Activated T-cell treated with anti-CD3 and anti-CD28 coated beads, Interleukin-2, amount 50 U/mL, for 48 hours (primary cell): Measurements from ENCODE around the gene ITGB7.

Experiments
- DNase-seq, 2 experiments: peaks; one replicate each; pipeline ENCODE4 v3.0.0-alpha.2; 2020

Gene ITGB7

DNA sequence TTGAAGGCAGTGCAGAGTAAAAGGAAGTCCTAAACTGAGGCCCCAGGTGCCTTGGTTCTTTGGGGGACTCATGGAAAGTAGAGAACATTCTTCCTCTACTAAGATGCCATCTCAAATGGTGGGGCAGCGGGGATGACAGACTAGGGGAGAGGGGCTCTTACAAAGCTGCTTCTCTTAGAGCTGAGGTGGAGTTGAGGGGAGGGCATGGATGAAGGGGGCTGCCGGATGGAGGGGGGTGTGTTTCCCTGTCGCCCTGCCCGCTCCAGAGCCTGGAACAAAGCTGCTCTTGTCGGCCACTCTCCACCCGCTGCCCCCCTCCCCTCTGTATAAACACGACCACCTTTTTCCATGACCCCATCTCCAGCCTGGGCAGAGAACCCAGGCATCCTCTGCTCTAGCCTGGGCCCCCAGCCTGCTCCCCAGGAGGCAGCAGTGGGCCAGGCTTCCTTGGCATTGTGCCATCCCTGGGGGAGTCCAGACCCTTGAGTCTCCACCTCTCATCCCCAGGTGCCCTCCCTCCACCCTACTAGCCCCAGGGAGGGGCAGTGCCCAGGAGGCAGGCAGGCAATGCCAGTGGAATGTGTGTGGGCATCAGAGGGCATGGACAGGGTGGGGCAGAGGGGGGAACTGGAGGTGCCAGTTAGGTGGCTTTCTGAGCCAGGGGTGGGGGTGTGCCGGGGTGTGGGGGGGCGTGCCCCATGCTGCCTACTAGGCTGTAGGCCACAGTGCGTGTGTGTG, 23.2 kb upstream of the ITGB7 start:
- DNase-seq = peak in 1 of 2 experiments; percentile 17

DNA sequence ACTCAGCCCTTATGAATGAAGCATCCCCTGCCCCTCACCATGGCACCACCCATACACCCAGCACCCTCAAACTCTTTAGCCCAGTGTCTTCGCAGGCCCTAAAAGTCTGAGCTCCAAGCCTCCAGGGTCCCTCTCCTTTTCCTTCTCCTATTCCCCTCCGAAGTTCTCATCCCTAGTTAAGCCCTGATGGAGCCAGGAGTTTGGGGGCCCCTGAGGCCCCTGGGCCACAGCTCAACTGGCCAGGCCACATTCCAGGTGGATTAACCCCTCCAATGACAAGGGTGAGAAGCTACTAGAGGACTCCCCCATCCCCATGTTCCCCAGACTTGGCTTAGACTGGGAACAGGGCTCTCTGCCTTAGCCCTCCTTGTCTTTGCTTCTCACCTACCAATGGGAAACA, 22.4 kb upstream of the ITGB7 start:
- DNase-seq = no peak

DNA sequence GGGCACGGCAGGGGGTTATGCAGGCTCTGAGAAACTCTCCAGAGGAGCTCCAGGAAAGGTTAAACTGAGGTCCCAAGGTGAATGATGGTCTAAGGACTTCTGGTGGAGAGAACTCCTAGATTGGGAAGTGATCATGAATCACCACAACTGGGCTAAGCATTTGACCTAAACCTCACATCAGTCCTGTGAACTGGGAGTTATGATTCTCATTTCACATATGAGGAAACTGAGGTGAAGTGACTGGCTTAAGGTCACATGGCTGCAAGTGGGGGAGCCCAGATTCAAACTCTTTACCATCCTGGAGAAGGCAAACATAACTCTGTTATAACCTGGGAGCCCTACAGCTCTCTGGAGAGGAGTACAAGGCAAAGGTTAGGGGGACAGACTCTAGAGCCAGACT, 20.8 kb upstream of the ITGB7 start:
- no peak for DNase-seq

DNA sequence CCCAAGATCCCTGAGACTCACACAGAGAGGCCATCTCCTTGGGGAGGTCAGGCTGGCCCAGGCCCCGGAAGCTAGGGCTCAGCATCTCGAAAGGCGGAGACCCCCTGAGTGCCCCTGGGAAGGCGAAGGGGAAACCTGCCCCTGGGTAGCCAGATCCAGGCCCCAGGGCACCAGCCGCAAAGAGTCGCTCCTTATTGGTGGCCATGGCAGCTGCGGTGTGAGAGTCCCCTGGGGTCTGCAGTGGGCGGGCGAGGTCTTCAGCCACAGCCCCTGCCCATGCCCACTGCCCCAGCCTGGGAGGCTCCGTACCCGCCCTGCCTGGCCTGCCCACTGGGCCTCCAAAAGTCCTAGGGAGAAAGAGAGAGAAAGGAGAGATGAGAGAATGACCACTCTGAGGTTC, 20.3 kb upstream of the ITGB7 start:
- DNase-seq = no peak

DNA sequence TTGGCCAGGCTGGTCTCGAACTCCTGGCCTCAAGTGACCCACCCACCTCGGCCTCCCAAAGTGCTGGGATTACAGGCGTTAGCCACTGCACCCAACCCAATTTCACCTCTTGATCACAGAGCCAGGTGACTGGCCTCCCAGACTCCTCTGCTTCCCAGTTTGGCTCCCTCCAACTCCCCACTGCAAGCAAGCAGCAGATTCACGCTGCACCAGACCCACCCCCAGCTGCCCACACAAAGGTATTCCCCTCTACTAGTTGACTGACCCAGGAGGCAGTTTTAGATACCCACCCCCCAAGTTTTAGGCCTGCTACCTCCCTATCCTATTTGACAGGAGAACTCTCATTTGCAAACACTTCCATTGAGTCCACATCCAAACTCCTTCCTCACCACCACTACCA, 19.8 kb upstream of the ITGB7 start:
- no peak for DNase-seq

DNA sequence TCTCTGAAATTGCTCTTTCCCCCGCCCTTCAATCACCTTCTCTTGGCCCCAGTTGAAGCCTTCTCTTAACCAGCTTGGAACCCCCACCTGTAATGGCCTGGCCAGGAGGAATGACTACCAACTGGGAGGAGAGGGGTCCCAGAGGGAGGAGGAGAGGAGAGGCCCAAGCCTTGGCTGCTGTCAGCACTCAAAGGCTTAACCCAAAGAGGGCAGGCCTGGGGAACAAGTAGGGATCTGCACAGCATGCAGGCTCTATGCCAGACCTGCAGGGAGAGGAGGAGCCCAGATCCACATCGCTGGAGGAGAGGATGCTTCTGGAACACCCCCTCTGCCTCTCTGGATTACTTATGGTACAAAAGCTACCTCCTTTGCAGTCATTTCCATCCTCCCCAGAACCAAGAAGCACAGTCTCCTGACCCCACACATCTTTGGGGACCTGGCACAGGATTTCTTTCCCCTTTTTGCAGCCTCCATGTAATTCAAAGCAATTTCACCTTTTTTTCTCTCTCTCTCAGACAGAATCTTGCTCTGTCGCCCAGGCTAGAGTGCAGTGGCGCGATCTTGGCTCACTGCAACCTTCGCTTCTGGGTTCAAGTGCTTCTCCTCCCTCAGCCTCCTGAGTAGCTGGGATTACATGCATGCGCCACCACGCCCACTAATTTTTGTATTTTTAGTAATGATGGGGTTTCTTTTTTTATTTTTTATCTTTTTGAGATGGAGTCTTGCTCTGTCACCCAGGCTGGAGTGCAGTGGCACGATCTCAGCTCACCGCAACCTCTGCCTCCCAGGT, 18.8 kb upstream of the ITGB7 start:
- DNase-seq = no peak

DNA sequence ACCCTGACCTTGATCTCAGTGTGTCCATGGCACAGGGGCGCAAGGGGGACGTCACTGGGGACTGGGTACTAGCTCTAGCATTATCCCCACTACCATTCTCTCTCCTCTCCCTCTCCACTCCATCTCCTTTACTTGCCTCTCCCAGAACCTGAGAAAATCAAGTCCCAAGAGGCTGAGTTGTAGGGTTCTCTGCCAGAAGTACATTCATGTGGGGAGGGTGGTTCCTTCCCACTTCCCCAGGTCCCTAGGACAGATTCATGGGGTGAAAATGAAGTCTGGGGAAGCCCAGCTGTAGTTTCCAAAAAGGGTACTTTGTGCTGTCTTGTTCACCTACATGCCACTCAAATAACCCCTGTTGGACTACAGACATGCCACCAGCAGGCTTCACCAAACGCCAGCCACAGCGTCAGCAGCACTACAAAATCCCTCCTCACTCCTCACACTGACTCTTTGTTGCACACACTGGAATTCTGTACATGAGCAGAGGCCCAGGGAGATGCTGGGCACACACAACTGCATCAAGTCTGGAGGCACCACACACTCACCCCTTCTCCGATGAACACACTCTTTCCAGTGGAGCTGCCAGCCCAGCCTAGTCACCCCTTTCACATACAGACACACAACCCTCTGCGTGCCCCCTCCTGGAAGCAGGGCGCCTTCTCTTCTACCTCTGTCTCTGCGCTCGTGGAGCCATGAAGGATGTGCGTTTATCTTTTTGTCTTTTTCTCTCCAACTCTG, 18.0 kb upstream of the ITGB7 start:
- peak; percentile 24 to 31 for DNase-seq

DNA sequence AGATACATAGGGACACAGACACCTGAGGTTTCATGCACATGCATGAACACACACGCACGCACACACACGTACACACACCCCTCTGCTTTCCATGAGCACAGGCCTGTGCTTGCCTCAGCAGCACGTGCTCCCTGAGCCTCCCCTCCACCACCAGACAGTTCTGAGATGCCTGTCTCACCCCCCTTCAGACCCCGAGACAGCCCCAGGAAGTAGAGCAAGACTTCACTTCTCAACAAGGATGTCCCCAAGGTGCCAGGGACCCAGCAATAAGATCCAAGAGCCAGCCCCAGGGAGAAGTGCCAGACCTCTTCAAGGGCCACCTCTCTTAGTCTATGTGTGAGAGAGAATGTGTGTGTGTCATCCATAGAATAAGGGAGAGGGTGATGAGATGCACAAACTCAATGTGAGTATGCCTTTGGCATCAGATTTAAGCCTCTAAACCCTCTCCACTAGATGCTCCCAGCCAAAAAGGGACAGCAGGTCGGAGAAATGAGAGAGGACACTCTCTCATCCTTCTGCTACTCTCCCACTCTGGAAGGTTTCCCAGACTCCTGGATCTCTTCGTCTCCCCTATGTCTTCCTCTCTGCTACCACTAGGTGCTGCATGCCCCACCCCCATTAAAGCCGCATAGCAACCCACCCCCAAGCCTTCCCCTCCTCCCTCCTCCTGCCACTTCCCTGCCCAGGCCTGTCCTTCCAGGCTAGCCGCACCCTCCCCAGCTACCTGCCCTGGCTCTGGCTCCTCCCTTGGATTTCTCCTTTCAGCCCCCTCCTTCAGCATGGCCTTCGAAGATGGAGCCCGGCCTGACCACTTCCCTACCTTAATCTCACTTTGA, 17.2 kb upstream of the ITGB7 start:
- peak; percentile 39 to 43 for DNase-seq

DNA sequence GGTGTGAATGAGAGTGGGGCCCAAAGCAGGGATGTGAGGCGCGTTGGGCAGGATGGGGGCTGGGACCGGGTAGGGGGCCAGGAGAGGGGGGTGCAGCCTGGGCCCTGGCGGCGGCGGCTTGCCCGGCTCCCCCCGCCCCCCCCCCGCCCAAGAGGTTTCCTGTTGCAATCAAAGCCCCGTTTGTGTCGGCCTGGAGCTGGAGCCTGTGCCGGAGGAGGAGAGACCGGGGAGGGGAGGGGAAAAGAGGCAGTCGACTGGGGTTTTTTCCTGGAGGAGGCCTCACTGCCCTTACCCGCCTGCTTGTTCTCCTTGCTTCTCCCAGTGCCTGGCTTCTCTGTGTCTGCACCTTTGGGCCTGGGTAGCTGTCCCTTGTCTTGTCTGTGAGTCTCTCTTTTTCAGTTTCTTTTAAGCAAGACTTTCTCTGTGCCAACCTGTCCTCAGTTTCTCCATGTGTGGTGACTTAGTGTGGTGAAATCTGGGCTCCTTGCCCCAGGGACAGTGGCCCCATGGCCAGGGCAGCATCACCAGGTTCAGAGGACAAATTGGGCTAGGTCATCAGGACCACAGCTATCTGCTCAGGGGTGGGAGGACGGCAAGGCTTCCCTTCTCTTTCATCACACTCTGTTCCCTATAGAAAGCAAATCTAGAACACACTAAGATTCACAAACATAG, 16.5 kb upstream of the ITGB7 start:
- DNase-seq = peak; percentile 35 to 47

DNA sequence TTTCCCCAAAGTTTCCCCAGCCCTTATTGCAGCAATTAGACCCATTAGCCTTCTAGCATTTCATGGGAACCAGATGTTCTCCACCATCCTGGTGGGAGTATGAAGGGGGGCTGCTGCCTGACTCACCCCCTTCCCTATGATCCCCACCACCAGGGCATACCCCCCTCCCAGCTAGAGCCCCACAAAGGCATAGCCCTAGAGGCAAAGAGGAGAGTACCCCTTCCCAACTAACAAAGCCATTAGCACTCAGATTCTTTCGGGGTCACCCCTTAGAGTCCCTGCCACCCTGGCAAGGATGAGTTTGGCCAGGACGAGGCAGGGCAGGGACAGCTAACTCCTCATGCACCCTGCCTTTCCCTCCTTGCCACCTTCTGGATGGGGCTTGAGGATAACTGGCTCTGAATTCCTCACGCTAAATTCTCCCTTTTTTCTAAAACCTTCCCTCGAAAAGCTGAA, 15.8 kb upstream of the ITGB7 start:
- DNase-seq = peak in 1 of 2 experiments; percentile 26

DNA sequence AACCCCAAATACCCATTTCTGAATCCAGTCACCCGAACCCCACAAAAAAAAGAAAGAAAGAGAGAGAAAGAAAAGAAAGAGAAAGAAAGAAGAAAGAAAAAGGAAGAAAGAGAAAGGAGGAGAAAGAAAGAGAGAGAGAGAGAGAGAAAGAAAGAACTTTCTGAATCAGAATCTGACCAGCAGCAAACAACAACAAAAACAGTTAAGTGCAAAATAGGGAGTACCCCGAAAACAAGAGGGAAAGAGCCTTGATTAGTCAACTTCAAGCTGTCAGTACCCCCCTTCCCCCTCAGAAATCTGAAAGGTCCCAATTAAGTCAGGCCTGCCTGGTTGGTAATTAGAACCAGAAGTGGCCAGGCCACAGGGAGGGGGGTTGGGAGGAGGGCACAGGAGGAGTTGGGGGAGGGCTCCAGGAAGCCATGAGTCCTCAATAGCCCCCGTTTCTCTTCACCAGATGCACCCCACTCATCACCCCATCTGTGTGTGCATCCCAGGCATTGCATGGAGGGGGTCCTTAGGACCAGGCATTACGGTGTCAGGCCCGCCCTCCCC, 15.2 kb upstream of the ITGB7 start:
- DNase-seq = peak in 1 of 2 experiments; percentile 33

DNA sequence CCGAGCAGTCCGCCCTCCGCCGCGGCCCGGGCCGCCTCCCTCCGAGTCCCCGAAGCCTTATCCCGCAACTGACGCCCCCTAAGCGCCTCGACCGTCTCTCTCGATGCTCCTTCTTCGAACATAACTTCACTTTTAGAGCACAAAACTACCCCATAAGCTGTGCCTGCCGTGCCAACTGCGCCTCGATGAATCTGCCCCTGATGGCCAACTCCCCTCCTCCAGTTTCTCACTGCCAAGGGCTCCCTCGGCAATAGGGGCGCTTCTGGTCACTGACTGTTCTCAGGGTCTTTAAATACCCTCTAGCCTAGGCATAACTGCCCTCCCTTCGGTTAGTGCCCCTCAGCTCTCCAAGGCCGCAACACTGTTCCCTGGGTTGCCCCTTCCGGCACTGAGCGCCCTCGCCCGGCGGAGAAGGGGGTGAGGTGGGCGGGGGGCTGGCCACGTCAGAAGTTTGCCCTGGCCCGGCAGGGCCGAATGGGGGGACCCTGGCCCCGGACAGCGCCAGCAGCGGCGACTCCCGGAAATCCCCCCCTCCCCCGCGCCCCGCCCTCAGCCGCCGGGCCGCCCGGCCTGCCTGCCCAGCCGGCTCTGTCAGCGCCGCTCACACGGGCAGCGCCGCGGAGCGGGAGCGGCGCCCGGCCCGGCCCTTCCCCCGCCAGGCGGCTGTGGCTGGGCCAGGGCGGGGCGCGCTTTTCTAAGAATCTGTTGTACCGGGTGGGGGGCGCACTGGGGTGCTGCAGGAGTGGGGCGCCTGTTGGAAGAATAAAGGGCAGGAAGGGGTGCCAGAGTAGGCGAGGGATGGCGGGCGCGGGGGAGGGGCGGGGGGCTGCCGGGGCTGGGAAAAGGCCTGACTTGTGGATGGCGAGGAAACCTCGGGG, 14.4 kb upstream of the ITGB7 start:
- DNase-seq = peak in 1 of 2 experiments; percentile 74

DNA sequence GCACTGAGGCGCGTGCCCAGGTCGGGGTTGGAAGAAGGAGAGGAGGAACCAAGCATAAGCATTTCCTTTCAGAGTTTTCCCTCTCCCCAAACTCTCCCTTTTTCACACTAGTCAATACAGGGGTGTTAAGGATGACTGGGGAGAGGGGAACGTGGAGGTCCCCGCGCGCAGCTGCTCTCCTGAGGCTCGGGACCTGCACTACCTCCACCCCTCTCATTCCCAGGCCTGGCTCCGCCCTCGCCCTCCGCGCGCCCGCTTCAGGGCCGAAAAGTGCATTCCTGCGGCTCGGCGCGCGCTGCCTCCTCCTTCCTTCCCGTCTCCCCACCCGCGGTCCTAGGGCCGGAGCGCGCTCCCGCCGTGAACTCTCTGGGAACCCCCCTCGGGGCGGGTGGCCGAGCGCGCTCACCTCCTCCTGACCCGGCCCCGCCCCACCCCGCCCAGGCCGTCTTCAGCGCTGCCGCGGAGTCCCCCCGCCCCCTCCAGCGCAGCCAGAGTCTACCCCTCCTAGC, 13.7 kb upstream of the ITGB7 start:
- DNase-seq = peak; percentile 87 to 89

DNA sequence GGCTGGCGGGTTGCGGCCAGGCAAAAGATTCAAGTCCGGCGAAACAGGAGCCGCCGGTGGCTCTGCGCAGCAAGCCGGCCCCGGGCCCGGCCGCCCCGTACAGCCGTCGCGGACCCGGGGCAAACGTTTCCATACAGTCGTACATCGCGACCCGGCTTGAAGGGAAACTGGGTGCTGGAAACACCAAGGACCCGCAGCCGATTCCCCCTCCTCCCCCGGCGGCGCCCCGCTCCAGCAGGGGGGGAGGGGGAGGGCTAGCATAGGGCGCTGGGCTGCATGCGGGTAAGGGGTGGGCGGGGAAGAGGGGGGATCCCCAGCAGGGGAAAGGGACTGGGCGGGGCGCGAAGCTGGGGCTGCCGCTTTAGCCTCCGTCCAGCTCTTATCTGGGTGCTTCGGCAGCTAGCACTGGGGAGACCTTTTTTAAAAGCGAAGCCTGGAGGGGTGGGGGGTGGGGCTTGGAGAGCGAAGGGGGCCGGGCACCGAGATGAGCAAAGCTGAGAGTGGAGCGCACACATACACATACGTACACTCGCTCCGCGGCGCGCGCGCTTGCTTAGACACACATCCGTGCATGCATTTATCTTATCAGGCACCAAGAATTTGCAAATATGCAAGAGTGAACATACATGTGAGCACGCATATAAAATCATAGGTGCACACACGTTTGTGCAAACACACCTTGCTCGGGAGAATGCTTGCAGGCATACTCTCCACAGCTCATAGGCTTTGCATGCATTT, 13.1 kb upstream of the ITGB7 start:
- DNase-seq = peak; percentile 87 to 89

DNA sequence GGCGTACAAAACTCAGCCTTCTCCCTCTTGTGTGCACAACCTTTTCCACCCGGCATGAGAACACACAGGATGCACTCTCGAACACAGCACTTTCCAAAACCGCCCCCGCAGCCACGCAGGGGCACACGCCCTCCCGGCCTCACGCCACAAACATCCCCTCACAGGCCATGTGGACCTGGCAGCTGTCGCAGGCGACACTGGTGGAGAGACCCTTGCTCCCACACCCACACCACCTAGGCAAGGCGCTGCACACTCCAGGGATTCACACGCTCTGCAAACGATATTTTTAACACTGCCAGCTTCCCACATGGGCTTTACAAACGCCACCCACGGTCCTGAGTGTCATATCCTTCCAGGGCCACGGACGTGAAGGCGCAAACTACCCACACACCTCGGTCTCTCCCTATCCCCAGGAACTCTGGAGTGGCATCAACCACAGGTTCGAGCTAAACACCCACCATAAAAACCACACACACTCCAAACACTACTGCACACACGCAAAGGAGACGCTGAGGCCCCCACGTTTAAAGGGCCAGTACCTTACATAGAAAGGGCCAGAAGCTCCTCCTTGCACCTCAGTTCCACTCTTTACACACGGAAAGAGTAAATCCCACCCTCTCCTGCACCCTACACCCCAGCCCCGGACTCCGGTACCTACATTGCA, 12.4 kb upstream of the ITGB7 start:
- peak; percentile 81 to 83 for DNase-seq

DNA sequence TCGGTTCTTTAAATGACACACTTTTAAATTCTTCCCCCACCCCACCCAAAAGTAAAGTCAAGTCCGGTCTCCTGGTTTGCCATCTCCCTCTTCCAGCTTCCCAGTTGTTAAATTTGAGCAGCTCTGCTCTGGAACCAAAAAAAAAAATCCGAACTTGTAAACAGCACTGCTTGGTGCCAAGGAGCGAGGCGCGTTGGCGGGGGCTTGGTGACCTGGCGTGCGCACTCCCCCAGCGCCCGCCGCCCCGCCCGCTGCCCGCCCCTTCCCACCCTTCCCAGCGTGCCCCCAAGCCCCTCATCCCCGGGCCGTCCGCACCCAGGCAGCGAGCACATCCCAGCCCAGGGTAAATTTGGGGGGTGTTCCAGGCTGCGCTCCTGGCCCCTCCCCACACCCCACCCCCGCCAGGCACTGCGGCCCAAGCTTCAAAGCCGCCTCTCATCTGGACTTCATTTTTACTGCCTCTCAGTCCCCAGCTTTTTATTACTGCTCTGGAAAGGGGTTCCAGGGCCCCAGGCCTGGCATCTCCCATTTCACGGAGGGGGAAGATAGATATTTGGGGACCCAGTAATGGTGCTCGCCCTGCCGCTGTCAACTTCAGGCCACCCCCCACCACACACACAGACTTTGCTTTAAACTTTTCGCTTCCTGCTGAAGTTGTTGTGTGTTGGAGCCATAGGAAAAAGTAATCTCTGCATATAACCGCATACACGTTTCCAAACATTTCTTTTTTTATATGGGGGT, 11.7 kb upstream of the ITGB7 start:
- no peak for DNase-seq

DNA sequence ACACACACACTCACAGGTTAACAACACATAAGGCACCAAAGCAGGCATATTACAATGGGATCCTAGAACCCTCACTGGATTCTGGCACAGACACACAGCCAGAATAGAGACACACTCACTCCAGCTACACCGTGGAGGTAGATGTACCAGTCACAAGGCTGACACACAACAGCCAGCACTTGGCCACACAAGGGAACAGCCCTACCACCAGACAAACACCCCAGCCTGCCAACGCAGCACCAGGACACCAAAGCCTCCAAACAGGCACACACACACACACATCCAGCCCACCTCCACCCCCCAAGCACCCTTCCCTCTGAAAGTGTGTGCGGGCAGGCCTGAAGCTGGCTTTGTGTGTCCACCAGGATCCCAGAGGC, 10.9 kb upstream of the ITGB7 start:
- peak in 1 of 2 experiments; percentile 52 for DNase-seq
